SK-N-DZ (cell line): ENCODE measurements around the gene TXNL1. TPM values are rescaled to one million over a fixed set of nuclear protein-coding genes. Genes with fewer than 3 reads are reported as not detected.
"Not testable (repeated sequence)": the region's sequence is repeated elsewhere in the genome, so short reads cannot be mapped to it uniquely, and the experiment has no call there.

Experiments
- DNase-seq: peaks from one replicate; pipeline ENCODE4 v3.0.0-alpha.2; 2015; ENCODE audit warnings: low spot score
- polyA plus RNA-seq, 2 experiments: library from polyadenylated mRNA; depleted of rRNA; stranded (reverse); fragments of >200 nt; gene quantifications; 2 replicates each; pipeline ENCODE4 v1.2.3, GENCODE V29; 2014

Gene TXNL1
- polyA plus RNA-seq (2014; cell fraction: cytosol; rRNA removed) = 68.9 and 76.5 TPM in 2 replicates
- 28.3 and 37.0 TPM in 2 replicates for polyA plus RNA-seq (2014; cell fraction: nucleus; rRNA removed)

DNA sequence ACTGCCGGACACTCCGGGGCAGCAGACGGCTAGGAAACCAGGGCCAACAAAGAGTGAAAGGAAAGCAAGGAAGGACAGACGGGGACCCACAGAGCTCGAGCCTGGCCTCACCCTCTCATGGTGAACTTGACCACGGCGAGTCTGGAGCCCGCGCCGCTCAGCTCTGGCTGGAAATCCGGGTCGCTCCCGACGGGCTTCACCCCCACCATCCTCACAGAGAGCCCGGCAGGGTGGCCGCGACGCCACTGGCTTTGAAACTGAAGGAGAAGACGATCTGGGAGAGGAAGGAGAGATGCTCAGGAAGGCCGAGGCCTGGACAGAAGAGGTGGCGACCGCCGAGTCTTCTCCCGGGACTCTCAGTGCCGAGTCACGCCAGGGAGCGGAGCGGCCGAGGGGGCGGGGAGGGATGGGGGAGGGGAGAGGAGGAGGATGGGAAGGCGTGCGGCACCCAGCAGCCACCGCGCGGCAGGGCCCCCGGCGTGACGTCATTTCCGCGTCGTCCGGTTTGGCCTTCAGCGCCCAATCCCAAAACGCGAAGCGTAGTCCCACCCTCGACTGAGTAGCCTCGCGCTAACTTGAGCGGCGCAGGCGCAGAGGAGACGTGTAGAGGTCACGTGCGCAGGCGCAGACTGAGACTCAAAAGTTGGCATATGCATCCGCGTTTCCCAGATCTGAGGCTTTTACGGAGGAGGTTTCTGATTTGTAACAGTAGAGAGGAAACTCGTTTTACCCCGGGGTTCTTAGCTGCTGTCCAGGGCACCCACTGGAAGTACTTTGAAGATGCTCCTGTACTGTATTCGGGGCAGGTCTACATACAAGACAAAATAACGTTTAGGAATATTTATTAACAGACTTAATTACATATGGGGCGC, at the start of gene TXNL1:
TSS of gene TXNL1 (minus strand) at position 361 of the 872 bp plus-strand sequence. CDS start at position 209, 152 bp downstream.
- peak; percentile 98 for DNase-seq

GRCh38 chr18:56684277-56684676, 45.9 kb upstream of the TXNL1 start:
- DNase-seq = no peak

DNA sequence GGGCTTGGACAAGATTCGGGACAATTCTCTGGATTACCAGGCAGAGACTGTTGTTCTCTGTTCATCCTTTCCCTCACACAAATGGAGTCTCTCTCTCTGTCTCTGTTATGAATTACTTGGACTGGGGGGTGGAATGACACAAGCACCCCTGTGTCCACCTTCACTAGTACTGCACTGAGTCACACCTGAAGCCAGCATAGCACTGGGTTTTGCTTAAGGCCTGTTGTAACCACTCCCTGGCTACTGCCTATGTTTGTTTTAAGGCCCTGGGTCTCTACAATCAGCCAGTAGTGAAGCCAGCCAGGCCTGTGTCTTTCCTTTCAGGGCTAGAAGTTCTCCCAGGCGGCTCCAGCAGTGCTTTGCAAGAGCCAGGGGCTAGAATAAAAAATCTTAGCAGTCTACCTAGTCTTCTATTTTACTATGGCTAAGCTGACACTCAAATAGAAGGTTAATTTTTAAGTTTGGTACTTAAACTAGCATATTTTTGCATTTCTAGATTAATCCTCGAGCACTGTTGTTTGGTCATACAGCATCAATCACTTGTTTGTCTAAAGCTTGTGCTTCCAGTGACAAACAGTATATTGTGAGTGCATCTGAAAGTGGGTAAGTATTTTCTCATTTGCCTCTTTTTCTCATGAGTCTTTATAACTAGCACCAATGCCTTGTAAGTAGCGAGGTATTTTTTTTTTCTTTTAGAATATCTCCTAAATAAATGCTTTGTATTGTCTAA, 40.6 kb upstream of the TXNL1 start:
- no peak for DNase-seq

- no peak for DNase-seq
Measured at GRCh38 chr18:56676639-56677038, 38.2 kb upstream of the TXNL1 start.

- no peak for DNase-seq
Measured at GRCh38 chr18:56672981-56673380, 34.6 kb upstream of the TXNL1 start.

DNA sequence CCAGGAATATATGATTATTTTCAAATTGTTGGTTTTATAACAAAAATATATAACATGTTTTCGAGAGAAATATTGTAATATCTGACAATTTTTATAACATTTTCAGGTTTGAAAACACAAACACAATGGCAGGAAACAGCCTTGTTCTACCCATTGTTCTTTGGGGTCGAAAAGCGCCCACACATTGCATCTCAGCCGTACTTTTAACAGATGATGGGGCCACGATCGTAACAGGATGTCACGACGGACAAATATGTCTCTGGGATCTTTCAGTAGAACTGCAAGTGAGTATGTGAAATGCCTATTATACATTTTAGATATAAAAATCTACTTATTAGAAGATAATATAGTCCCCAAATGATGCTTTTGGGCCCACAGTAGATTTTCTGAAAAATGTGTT, 34.0 kb upstream of the TXNL1 start:
- no peak for DNase-seq

- no peak for DNase-seq
Measured at GRCh38 chr18:56662902-56663301, 24.5 kb upstream of the TXNL1 start.

DNA sequence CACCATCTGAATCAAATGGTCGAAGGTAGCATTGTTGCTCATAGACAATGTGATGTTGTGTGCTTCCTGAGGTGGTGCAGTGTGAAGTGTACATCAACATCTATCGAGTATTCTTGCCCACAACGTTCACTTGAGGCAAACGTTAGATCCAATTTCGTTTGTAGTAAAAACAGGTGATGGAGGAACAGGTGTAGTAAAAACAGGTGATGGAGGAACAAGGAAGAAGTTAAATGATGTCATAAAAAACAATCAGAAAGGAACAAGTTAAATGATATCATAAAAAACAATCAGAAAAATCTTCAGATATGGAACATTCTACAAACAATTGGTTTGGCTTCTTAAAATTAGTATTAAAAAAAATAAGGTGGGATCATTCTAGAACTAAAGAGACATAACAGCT, 24.1 kb upstream of the TXNL1 start:
- no peak for DNase-seq

DNA sequence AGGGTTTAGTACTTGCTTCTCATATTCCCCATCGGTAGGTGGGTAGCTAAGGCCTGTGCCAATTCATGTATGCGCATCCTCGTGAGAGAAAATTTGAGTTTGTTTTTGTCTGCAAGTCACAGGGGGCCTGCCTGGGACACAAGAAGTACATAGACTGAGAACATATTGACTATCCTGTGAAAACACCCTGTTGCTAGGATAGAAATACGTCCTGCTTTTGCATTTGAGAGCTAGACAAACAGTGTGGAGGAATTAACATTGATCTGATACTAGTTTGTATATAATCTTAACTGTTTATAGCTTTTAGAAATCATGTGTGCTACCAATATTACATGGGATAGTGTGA, 23.6 kb upstream of the TXNL1 start:
- DNase-seq = no peak

- DNase-seq = no peak
Measured at GRCh38 chr18:56661360-56662062, 23.1 kb upstream of the TXNL1 start.

DNA sequence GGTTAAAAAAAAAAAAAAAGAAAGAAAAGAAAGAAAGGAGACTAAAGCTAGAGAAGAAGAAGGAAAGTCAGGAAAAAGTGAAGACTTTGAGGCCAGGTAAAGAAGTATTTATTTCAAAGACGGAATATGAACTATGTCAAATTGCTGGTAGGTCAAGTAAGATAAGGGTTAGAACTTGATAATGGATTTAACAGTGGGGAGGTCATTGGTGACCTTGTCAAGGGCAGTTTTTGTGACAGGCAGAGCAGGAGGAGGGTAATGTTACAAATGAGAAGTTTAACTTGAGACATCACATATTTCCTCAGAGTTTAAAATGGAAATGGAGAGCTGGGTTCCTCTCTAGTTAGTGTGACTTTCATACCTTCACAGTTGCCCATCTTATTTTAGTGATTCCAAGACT, 22.3 kb upstream of the TXNL1 start:
- DNase-seq = no peak

- DNase-seq = no peak
Measured at GRCh38 chr18:56659111-56659510, 20.7 kb upstream of the TXNL1 start.

GRCh38 chr18:56658261-56658660, 19.9 kb upstream of the TXNL1 start:
- no peak for DNase-seq

- DNase-seq = not testable (repeated sequence)
Measured at GRCh38 chr18:56654280-56654679, 15.9 kb upstream of the TXNL1 start.

DNA sequence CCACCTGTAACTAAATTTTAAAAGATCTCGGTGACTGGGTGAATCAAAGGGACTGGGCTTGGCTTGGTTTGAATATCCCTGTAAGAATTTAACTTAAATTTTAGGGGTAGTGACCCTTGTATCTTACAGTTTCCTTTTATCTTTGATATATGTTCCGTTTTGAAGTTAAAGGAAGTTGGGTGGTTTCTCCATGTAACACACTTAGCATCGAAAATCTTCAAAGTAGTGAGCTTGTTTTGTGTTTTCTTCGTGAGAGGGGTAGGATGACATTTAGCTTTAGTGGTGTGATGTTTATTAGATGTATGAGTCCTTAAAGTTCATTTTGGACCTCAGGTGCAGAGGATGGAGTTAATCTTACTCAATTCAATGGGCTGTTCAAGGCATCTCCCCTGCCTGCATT, 14.4 kb upstream of the TXNL1 start:
- no peak for DNase-seq

- DNase-seq = no peak
Measured at GRCh38 chr18:56651771-56652092, 13.3 kb upstream of the TXNL1 start.

- DNase-seq = peak; percentile 96
Measured at GRCh38 chr18:56650944-56651770, 12.8 kb upstream of the TXNL1 start, which contains the start of gene WDR7. TSS of gene WDR7 (plus strand) at chr18:56651359. CDS start at chr18:56672516, 21,157 bp downstream.

DNA sequence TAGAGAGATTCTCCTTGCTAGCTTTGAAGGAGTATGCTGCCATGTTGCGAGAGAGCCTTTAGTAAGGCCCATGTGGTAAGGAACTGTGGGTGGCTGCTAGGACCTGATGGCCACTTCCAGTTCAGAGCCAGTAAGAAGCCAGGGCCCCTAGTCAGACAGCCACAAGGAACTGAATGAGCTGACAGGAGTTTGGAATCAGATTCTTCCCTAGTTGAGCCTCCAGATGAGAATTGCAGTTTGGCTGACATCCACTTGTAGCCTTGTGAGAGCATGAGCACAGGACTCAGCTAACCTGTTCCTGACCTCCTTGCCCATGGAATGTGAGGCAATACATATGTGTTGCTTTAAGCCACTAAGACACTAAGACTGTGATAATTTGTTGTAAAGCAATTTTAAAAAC, 11.6 kb upstream of the TXNL1 start:
- no peak for DNase-seq

GRCh38 chr18:56647951-56648893, 9.8 kb upstream of the TXNL1 start:
- no peak for DNase-seq

GRCh38 chr18:56647071-56647470, 8.7 kb upstream of the TXNL1 start:
- DNase-seq = no peak
